Activated T-cell treated with anti-CD3 and anti-CD28 coated beads, Interleukin-2, amount 50 U/mL, for 4 hours (primary cell): ENCODE data around the gene PLCB4. TPM values are rescaled to one million over a fixed set of nuclear protein-coding genes. Genes with fewer than 3 reads are reported as not detected.

Experiments
- ATAC-seq, 2 donors: fragments of 200-7000 bp; cut with Tn5 transposase; one replicate each; pipeline ENCODE4 v1.10.0; 2021
- DNase-seq: peaks from one replicate; pipeline ENCODE4 v3.0.0-alpha.2; 2020
- H3K27me3 Mint-ChIP-seq: one replicate; pipeline ENCODE4 v1.8.0; 2021; ENCODE audit warnings: low read depth, mixed read lengths
- H3K36me3 Mint-ChIP-seq: one replicate; pipeline ENCODE4 v1.8.0; 2022; ENCODE audit warnings: mixed read lengths; ENCODE audit not compliant: insufficient read depth
- H3K4me1 Mint-ChIP-seq: one replicate; pipeline ENCODE4 v1.8.0; 2021; ENCODE audit warnings: low read depth, mixed read lengths
- H3K4me3 Mint-ChIP-seq: one replicate; pipeline ENCODE4 v1.8.0; 2021; ENCODE audit warnings: mild to moderate bottlenecking, moderate library complexity, mixed read lengths
- H3K9me3 Mint-ChIP-seq: one replicate; pipeline ENCODE4 v1.8.0; 2021; ENCODE audit warnings: mixed read lengths
- total RNA-seq, 3 donors: library from RNA; stranded (reverse); gene quantifications; one replicate each; pipeline ENCODE4 v1.2.1, GENCODE V29; 2021

Gene PLCB4
- total RNA-seq, 3 donors from 2014 or later, result 0.05 TPM; not detected in 1

GRCh38 chr20:9499126-9499899 lies 430.4 kb downstream of the PLCB4 start:
- no peak for ATAC-seq
- H3K4me3 Mint-ChIP-seq, result no peak overlapping the region
- H3K9me3 Mint-ChIP-seq, result peaks cover 21% of the 10 kb centered on the region

GRCh38 chr20:9500121-9500520 lies 431.2 kb downstream of the PLCB4 start:
- Mint-ChIP-seq H3K27me3 (peaks cover 2% of the 10 kb centered on the region), H3K4me1 (no peaks in the 10 kb centered on the region), H3K4me3 (no peak overlapping the region), H3K36me3 (no peaks in the 10 kb centered on the region), H3K9me3 (peaks cover 13% of the 10 kb centered on the region)
- ATAC-seq (no peak), DNase-seq (no peak)

More at GRCh38 chr20:9499126-9499899, 430.4 kb downstream of the PLCB4 start:
- no peaks in the 10 kb centered on the region for H3K27me3 Mint-ChIP-seq
- no peaks in the 10 kb centered on the region for H3K36me3 Mint-ChIP-seq
- H3K4me1 Mint-ChIP-seq, result no peaks in the 10 kb centered on the region
- DNase-seq, result no peak

- ATAC-seq, result no peak
- Mint-ChIP-seq H3K4me3 (no peak overlapping the region), H3K9me3 (peaks cover 5% of the 10 kb centered on the region), H3K4me1 (no peaks in the 10 kb centered on the region), H3K36me3 (no peaks in the 10 kb centered on the region), H3K27me3 (peaks cover 9% of the 10 kb centered on the region)
- DNase-seq, result no peak
Measured at GRCh38 chr20:9501473-9501872, 432.6 kb downstream of the PLCB4 start.

- ATAC-seq, result no peak
- no peak for DNase-seq
- Mint-ChIP-seq H3K4me1 (no peaks in the 10 kb centered on the region), H3K36me3 (no peaks in the 10 kb centered on the region), H3K4me3 (no peak overlapping the region), H3K9me3 (no peaks in the 10 kb centered on the region), H3K27me3 (peaks cover 22% of the 10 kb centered on the region)
Measured at GRCh38 chr20:9503526-9504245, 434.8 kb downstream of the PLCB4 start.

GRCh38 chr20:9506280-9506821 lies 437.5 kb downstream of the PLCB4 start:
- no peaks in the 10 kb centered on the region for H3K9me3 Mint-ChIP-seq
- no peak overlapping the region for H3K4me3 Mint-ChIP-seq
- H3K27me3 Mint-ChIP-seq, result peaks cover 38% of the 10 kb centered on the region
- H3K4me1 Mint-ChIP-seq, result no peaks in the 10 kb centered on the region
- H3K36me3 Mint-ChIP-seq, result no peaks in the 10 kb centered on the region
- ATAC-seq (no peak), DNase-seq (no peak)

GRCh38 chr20:9506964-9507369 lies 438.1 kb downstream of the PLCB4 start:
- Mint-ChIP-seq H3K36me3 (no peaks in the 10 kb centered on the region), H3K4me3 (no peak overlapping the region), H3K9me3 (no peaks in the 10 kb centered on the region), H3K27me3 (peaks cover 42% of the 10 kb centered on the region), H3K4me1 (no peaks in the 10 kb centered on the region)
- ATAC-seq (no peak), DNase-seq (no peak)

GRCh38 chr20:9507544-9508239 lies 438.8 kb downstream of the PLCB4 start:
- Mint-ChIP-seq H3K36me3 (no peaks in the 10 kb centered on the region), H3K4me1 (no peaks in the 10 kb centered on the region), H3K4me3 (no peak overlapping the region), H3K9me3 (no peaks in the 10 kb centered on the region), H3K27me3 (peaks cover 44% of the 10 kb centered on the region)
- DNase-seq (no peak), ATAC-seq (no peak)

GRCh38 chr20:9508240-9508661 lies 439.4 kb downstream of the PLCB4 start:
- no peaks in the 10 kb centered on the region for H3K4me1 Mint-ChIP-seq
- DNase-seq (no peak), ATAC-seq (no peak)
- peaks cover 45% of the 10 kb centered on the region for H3K27me3 Mint-ChIP-seq
- no peaks in the 10 kb centered on the region for H3K36me3 Mint-ChIP-seq
- no peaks in the 10 kb centered on the region for H3K9me3 Mint-ChIP-seq
- no peak overlapping the region for H3K4me3 Mint-ChIP-seq

GRCh38 chr20:9508696-9509178 lies 439.9 kb downstream of the PLCB4 start:
- Mint-ChIP-seq H3K27me3 (peaks cover 46% of the 10 kb centered on the region), H3K36me3 (no peaks in the 10 kb centered on the region), H3K9me3 (no peaks in the 10 kb centered on the region), H3K4me1 (no peaks in the 10 kb centered on the region), H3K4me3 (no peak overlapping the region)
- ATAC-seq (no peak), DNase-seq (no peak)

- Mint-ChIP-seq H3K27me3 (peaks cover 49% of the 10 kb centered on the region), H3K4me3 (no peak overlapping the region)
- no peak for ATAC-seq
Measured at GRCh38 chr20:9509246-9509645, 440.4 kb downstream of the PLCB4 start.

GRCh38 chr20:9510911-9511310 lies 442.0 kb downstream of the PLCB4 start:
- Mint-ChIP-seq H3K36me3 (no peaks in the 10 kb centered on the region), H3K4me3 (no peak overlapping the region), H3K27me3 (peaks cover 59% of the 10 kb centered on the region), H3K9me3 (no peaks in the 10 kb centered on the region), H3K4me1 (no peaks in the 10 kb centered on the region)
- no peak for DNase-seq
- no peak for ATAC-seq

More at GRCh38 chr20:9509246-9509645, 440.4 kb downstream of the PLCB4 start:
- DNase-seq, result no peak
- no peaks in the 10 kb centered on the region for H3K36me3 Mint-ChIP-seq
- no peaks in the 10 kb centered on the region for H3K9me3 Mint-ChIP-seq
- H3K4me1 Mint-ChIP-seq, result no peaks in the 10 kb centered on the region

GRCh38 chr20:9514072-9514460 lies 445.2 kb downstream of the PLCB4 start:
- Mint-ChIP-seq H3K4me1 (no peaks in the 10 kb centered on the region), H3K36me3 (no peaks in the 10 kb centered on the region), H3K9me3 (no peaks in the 10 kb centered on the region), H3K4me3 (no peak overlapping the region), H3K27me3 (peaks cover 58% of the 10 kb centered on the region)
- no peak for DNase-seq
- ATAC-seq, result no peak

- peak within 1 kb of the TSS; percentile 5 for H3K4me3 Mint-ChIP-seq
Measured at GRCh38 chr20:9514461-9515213, 445.8 kb downstream of the PLCB4 start, which contains the start of gene LAMP5. TSS of gene LAMP5 (plus strand) at chr20:9514590. CDS start at chr20:9514853, 263 bp downstream.

More at GRCh38 chr20:9514461-9515213, 445.8 kb downstream of the PLCB4 start, which contains the start of gene LAMP5:
- H3K36me3 Mint-ChIP-seq, result no peaks in the 10 kb centered on the region
- no peaks in the 10 kb centered on the region for H3K9me3 Mint-ChIP-seq
- H3K4me1 Mint-ChIP-seq, result no peaks in the 10 kb centered on the region
- DNase-seq (no peak), ATAC-seq (no peak)
- H3K27me3 Mint-ChIP-seq, result peaks cover 52% of the 10 kb centered on the region
